Panc1 (cell line): Measurements from ENCODE around the gene PTDSS2.

ENCODE experiments used
- SIN3A ChIP-seq: IDR thresholded peaks from 2 replicates; pipeline ENCODE4 v1.6.1; 2012; ENCODE audit warnings: low read depth, mild to moderate bottlenecking, low read length, moderate library complexity, borderline replicate concordance; ENCODE audit not compliant: insufficient read depth
- TF ChIP-seq, protein P1 (sequence below): fragments of 450-650 bp; IDR thresholded peaks from 2 replicates; pipeline ENCODE4 v1.5.1; 2017; ENCODE audit warnings: mild to moderate bottlenecking

DNA sequence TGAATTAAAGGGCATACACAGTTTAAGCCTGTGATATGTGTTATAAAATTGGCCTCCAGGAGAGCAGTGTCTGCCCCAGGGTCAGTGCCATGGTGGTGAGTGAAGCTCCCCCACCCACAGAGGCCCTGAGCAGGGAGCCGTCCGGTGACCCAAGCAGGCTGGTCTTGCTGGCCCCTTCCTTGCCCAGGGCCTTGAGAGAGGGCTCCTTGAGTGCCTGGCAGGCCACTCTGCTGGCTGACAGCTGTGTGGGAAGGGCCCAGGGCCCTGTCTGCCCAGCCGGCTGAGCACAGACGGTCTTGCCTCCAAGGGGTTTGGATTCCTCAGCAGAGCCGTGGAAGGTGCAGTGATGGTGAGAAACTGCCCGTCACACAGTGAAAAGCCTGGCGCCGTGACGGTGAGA, 25.9 kb downstream of the PTDSS2 start:
- TF ChIP-seq, protein P1, sequence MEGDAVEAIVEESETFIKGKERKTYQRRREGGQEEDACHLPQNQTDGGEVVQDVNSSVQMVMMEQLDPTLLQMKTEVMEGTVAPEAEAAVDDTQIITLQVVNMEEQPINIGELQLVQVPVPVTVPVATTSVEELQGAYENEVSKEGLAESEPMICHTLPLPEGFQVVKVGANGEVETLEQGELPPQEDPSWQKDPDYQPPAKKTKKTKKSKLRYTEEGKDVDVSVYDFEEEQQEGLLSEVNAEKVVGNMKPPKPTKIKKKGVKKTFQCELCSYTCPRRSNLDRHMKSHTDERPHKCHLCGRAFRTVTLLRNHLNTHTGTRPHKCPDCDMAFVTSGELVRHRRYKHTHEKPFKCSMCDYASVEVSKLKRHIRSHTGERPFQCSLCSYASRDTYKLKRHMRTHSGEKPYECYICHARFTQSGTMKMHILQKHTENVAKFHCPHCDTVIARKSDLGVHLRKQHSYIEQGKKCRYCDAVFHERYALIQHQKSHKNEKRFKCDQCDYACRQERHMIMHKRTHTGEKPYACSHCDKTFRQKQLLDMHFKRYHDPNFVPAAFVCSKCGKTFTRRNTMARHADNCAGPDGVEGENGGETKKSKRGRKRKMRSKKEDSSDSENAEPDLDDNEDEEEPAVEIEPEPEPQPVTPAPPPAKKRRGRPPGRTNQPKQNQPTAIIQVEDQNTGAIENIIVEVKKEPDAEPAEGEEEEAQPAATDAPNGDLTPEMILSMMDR, result no peak
- no peak for TF ChIP-seq SIN3A
